ENCODE data around the gene SEC61A1.
A peak's percentile ranks its signal among the peaks of the same experiment; 100 is the strongest.

SEC61A1 gene

DNA sequence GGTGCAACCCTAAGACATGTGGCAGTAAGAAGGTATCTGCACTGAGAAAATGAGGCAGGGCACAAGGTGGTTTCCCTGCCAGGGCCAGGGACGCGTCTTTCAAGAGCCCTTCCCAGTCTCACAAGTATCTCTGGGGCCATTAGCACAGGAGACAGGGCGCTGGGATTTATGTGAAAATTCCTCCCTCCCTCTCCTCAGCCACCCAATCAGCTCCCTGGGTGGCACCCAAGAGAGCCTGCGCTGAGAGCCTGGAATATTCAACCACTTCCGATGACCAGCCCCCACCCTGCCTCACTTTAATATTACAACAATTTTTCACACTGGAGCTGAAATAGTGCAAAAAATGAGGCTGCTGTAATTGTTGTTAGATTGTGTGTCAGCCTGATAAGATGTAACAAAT, 26.1 kb downstream of the SEC61A1 start:
- DNase-seq = no peak

DNA sequence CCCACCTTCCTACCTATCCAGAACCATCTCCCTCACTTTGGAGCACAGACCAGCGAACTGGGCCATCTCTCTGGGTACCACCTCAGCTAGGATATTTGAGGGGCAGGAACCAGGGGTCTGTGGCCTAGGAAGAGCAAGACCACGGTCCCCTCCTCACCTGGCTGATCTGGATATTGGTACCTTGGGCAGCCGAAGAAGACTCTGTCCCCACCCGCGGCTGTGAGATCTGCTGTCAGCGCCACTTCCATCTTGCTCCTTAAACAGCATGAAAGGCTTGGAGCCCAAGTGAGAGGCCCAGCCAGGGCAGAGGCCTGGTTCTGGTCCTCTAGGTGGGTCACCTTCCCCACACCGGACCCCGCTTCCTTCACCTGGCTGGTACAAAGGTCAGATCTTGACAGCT, 26.6 kb downstream of the SEC61A1 start:
- DNase-seq = no peak

DNA sequence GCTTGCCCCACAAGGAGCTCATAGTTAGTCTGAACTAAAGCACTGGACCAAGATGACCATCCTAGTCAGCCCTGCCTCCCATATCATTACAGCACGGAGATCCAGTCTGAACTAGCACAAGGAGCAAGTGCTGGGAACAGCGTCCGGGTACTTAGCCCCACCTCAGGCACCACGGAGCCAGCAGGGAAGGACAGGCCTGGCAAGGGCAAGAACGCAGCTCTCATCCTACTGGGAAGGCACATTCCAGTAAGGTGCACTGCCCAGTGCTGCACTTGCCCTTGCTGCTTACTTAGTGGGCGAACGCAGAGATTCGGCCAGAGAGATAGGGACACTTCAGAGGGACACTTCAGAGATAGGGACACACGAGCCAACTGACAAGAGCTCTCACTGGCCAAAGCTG, 27.6 kb downstream of the SEC61A1 start:
- DNase-seq = no peak

DNA sequence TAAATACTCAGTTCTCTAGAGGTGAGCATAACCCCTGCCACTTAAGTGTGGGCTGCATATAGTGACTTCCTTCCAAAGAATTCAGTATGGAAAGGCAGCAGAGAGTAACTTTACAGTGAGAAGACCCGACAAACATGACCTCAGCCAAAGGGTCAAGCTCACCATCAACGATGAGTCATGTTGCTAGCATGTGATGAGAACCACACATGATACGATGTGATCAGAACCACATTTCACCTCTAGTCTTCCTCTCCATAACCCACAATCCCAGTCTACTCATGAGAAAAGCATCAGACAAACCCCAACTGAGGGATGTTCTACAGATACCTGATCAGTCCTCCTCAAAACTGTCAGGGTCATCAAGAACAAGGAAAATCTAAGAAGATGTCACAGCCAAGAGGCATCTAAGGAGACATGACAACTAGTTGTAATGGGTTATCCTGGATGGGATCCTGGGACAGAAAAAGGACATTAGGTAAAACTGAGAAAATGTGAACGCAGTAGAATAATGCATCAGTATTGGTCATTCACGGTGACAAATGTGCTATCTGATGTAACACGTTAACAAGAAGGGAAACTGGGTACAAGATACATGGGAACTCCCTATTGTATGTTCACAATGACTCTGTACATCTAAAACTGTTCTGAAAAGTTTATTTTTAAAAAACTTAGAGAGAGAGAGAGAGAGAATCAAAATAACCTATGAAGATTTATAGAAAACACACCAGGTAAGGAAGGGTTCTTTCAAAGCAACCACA, 28.3 kb downstream of the SEC61A1 start:
- DNase-seq = no peak

DNA sequence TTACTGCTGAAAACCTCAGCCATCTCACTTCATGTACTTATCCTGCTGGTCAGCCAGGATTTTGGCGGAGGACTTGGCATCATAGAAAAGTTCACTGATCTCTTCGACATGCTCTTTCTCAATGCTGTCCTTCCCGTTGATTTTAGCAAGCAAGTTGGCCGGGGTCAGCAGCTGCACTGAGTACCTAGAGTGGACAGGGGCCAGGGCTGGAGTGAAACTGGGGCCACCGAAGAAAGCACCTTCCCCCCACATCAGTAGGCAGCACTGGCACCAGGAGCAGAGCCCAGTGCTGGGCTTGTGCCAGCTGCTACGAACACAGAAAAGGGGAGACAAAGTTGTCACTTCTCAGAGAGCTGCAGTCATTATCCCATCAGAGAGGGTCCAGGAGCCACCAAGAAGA, 29.0 kb downstream of the SEC61A1 start:
- no peak for DNase-seq

DNA sequence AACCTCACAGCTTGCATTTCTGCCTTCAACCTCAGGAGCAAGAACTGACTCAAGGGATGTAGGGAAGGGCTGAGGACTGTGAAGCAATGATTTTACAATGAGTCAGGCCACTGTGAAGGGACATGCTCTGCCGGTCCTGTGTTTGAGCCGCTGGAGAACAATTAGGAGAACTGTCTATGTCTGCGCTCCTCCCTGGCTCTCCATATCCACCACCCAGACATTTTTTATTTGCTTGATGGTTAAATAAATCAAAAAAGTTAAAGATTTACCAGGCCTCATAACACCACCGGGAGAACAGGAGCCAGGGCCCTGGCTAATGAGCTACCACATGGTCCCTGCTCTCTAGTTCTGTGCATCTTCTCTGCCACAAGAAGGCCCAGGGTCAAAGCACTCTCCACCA, 29.6 kb downstream of the SEC61A1 start:
- no peak for DNase-seq

DNA sequence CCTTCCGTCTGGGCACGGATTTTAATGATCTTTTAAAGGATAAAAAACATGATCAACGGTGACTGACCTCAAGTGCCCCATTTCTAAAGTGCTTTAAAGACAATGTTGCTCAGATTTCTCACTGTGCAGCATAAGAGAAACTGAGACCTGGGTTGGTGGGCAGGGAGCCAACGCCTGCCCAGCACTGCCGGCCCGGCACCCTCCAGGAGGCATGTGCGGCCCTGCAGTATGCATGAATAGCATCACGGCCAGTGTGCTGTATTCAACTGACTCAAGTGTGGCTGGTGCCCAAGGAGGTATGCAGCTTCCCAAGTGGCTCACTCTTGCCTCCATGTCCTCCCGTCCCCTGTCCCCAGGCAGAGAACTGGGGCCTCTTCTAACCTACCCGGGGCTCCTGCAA, 30.3 kb downstream of the SEC61A1 start:
- no peak for DNase-seq

DNA sequence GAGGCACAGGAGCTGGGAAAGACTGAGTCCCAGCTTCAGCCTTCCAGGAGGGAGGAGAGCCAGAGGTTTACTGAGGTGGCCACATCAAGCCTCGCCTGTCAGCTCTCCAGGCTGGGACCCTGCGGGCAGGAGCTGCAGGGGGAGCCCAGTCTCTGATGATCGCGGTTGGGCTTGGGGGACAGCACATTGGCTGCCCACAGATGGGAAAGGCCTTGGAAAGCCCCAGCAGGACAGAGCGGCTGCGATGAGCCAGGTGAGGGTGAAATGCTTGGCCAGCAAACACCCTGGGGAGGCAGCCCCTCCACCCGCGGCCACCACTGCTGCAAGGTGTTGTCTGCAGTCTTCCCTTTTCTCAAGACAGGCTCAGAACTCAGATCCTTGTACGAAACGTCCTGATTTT, 31.2 kb downstream of the SEC61A1 start:
- DNase-seq = no peak

DNA sequence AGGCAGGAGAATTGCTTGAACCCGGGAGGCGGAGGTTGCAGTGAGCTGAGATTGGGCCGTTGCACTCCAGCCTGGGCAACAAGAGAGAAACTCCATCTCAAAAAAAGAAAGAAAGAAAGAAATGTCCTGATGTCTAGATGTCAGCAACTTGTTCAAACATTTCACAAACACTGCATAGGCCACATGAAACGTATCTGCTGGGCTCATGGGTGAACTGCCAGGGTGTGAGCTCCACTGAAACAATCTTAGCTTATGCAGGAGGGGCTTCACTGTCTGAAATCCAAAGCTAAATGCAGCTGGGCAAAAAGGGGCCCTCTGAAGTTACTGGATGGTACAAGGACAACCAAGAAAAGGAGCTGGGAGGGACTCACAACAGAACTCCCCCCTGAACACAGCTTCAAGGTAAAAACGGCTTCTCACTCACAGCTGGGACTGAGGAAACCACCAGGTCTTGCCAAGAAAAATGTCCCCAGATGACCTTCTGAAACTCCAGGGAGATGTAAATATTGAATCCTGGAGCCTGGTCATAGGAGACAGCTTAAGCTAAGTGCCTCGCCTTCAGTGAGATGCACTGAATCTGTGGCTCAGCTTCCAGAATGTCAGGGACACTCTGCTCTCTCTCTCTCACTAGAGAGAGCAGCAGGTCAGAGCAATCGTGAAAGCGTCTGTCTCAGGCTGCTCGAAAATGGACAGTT, 31.9 kb downstream of the SEC61A1 start:
- DNase-seq = no peak

DNA sequence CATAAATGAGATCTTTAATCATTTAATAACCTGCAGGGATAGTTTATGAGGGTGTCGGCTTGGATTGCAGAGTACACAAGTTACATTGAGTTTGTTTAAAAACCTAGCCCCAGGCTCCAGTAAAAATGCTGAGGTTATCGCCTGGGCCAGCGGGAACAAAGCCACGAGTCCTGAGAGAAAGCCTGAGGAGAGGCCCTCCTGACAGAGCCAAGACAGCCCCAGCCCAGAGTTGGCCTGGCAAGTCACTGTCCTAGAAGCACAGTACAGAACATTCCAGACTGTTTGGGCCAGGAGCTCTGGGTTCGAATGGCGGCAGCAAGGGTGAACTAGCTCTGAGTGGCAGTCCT, 32.4 kb downstream of the SEC61A1 start:
- DNase-seq = no peak

DNA sequence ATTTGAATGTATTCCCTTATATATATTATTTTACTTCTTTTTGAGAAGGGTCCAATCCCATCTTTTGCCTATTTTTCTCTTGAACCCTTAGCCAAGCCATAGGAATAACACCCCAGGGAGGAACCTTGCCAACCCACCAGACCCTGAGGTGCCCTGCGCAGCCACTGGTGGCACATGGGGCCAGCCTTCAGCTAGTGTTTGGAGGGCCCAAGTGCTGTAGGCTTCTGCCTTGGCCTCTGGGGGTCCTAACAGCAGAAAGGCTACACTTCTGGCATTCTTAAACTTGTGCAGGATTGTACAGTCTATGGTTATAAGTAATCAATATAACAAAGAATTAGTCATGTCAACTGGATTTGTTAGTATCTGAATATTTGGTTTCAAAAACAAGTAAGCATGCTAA, 36.9 kb downstream of the SEC61A1 start:
- no peak for DNase-seq

DNA sequence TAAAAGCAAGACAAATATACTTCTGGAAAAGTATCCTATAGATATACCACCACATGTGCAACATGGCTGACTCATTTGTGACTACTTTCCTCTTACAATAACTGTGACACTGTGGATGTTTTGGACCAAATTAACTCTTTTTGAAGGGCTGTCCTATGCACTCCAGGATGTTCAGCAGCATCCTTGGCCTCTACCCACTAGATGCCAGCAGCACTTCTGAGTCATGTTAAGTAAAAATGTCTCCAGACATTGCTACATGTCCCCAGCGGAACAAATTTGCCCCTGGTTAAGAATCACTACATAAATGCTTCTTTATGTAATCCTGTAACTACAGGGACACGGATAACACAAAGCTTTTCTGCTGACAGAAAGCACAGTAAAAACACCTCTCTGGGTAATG, 39.3 kb downstream of the SEC61A1 start:
- DNase-seq = no peak

DNA sequence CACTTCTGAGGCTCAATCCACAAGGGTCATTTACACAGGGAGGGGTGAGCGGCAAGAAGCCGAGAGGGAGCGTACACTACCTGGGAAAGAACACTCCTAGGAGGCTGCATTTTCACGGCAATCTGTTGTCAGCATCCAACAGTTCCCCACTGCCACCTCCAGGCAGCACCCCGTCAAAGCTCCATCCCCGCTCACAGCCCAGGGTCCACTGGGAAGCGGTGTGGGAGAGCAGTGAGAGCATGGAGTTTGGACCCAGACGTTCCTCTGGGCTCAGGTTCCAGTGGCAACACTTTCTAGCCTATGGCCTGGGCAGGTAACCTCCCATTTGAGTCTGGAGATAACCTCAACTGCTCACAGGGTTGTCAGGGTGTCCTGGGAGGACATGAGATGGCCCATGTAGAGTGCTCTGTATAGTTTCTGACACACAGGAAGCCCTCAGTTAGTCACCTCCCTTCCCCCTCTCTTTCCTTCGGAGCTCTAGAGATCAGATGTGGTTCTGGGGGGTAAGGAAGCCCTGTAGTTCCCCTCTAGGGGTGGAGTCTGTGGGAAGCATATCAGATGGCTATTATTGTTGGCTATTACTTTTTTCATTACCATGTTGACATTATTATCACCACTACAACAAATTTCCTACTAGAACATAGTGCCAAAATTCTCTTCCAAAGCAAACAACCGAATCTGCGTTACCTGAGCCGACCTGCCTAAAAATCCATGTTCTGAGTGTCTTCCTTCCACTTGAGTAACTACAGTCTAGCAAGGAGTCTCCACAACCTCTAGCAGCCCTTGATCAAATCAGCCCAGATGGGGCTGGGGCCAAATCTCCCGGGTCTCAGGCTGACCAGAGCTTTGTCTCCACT, 42.3 kb downstream of the SEC61A1 start:
- DNase-seq = no peak

DNA sequence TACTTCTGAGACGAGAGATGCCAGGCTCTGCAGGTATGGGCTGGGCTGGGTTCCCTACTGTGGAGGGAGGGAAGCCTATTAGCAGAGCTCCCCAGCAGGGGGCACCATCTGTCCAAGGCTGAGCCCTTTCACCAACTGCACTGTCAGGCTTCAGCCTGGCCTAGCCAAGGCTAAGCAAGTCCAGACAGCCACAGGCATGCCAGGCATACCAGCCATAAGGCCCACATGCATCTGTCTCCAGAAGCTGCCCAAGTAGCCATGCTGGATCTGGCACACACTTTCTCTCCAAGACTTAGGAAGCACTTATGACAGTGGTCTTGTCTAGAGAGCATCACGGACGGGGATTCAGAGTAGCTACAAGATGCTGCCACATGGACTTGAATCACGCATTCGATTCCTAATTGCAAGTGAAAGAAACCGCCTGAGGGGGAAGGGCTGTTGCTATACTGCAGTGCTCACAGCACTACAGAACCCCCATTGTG, 43.0 kb downstream of the SEC61A1 start:
- peak; percentile 78 for DNase-seq

DNA sequence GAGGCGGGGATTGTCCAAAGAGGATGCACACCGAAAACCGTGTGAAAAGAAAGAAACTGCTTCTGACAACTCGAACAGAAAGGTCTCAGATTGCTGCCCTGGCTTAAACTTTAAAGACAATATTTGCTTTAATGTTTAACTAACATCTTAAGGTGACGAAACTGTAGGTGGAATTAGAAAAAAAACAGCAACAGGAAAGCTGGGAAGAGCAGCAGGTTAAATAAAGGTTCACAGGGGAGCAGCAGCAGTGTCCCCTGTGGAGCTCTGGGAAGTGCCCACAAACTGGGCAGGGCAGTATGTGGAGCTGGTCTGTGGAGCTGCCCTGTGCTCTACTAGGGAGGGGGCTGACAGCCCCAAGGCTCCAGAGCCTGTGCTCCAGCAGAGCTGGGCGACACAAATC, 46.0 kb downstream of the SEC61A1 start:
- no peak for DNase-seq

DNA sequence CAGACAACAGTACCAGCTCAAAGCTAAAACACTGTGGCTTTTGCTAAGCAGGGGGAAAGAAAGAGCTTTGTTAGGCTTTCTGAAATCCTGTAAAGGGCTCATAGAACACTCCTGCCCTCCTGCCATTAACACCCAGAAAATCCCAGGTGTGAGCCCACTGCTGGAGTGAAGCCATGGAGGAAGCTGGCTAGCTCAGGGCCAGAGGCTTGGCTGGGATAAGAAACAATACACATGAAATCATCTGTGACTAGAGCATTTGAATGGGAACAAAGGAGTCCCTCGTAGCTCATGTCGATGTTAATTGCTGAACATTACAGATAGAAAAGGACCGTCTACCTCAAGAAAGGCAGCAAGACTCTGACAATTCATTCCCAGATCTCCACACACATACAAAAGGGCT, 47.9 kb downstream of the SEC61A1 start:
- DNase-seq = no peak

DNA sequence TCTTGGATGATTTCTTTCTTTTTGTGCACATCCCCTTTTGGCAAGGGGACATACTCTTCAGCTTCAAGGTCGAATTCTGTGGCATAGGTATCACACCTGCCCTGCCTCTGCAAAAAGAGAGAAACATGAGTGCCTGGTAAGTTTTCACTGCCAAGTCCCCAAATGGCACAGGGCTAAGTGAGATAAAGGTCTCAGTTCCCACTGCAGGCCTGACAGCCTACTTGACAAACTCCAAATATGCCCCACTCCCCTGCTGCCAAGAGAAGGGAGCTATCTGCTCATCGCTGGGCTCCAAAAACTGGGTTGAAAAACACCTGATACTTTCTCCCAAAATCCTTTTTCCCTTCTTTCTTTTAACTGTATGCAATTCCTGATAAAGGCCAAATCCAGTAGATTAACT, 48.4 kb downstream of the SEC61A1 start:
- no peak for DNase-seq

DNA sequence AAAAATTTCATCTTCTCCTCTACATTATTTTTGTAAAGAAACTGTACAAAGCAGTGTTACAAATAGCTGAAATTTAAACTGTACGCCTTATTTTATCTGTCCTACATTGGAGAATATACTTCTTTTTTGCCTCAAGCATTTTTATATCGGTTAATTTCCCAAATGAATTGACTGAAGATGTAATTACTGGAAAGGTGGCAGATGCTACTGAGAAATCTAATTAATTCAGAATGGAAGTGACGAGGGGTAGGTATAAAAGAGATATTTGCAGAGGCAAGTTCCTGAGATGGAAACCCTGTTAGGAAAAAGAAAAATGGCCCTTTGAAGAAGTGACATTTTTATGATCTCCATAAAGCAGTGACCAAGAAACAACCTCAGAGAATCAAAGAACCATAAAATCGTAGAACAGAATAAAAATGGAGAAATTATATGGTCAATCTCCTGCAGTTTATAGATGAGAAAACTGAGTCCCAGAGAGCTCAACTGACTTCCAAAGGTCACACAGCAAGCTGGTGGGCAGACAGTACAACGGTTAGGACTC, 51.0 kb downstream of the SEC61A1 start:
- DNase-seq = no peak

DNA sequence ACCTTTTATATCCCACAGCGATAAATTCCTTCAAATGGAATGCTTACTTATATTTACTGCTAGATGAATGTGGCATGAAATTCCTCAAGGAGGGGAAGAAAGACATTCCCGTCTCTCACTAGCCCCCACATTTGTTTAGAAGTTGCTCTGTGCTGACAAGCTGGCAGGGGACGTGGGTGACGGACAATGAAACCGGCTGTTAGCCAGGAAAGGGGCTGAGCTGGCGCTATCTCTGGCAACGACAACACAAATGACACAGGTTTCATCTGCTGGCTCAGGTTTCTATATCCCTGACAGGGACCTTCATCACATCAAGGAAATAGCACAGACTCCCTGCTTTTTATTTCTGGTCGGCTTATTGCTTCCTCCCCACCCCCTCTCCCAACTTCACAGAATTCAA, 55.6 kb downstream of the SEC61A1 start:
- no peak for DNase-seq

DNA sequence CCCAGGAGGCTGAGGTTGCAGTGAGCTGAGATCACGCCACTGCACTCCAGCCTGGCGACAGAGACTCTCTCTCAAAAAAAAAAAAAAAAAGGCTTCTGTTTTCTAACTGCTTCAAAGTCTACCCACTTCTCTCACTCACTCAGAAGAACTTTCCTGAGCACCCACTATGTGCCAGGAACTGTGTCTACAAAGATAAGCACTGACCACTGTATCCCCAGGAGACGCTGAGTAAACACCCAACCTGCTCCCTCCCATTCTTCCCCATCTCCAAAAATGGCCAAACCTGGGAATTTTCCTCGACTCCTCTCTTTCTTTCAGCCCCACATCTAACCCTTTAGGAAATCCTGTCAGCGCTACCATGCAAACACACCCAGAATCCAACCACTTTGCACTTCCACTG, 58.9 kb downstream of the SEC61A1 start:
- no peak for DNase-seq

DNA sequence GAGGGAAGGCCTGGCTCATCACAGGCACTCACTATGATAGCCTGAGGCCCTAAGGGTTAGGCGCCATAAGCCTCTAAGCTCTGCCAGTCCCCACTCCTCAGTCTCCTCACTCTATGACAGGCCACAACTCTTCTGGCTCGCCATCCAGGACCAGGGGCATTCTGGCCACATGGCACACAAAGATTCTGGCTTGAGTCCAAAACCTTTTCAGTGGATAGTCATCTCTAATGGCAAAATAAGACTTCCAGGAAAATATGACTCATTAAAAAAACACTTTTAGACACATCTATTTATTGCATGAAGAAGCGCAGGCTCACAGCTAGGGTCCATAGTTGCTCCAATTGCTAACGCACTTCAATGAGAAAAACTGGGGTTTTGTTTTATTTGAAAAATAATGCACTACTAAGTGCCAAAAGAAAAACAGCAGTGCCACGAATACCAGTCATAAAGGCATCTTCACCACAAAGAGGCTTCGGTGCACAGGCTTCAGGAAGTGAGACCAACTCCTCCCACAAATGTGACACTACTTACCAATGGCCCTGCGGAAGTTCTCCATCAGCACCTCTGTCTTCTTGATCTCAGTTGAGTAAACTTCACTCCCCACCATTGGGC, 60.2 kb downstream of the SEC61A1 start:
- DNase-seq = peak; percentile 7

DNA sequence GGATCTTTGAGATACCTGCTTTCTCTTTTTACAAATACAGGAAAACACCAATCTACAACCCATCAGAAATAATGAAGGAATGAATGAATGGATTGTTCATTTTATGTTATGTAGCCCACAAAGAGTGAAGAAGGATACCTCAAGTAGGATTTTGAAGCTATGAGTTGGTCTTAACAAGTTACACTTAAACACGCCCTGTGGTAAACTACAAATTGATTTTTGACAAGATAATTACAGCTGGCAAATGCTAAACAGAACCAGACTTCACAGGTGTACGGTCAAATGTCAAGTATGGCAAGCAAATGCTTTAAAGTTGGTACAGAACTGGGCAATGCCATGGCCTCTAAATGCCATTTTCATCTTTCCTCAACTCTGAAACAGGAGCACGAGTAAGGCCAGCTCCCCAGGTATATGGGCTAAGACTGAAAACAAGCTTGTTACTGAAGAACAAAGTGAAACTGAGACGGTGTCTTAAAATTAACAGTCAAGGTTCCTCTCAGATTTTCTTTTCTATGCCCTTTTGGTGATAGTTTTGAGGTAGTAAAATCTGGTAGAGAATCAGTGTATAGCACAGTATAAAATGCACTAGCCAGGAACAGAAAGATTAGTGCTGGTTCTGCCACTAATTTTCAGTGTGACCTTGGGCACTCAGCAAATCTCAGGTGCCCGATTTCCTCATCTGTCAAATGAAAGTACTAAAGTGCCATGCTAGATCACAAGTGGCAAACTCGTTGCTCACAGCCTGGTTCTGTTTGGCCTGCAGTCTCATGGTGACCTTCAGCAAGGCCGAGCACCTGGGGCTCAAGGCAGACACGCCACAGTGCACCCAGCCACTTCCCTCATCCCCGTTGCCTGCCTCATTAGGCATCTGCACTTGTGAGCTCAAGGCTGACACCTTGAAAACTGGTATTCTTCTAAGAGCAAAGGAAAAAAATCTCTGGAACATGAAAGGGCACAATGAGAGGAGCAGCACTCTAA, 61.9 kb downstream of the SEC61A1 start:
- no peak for DNase-seq
